H1 (cell line): Measurements from ENCODE around the gene TMEM131L. TPM values are rescaled to one million over a fixed set of nuclear protein-coding genes. Genes with fewer than 3 reads are reported as not detected.

Source experiments
- CBX8 ChIP-seq: fragments of 300-800, 300-1000 bp; sonication (generic); IDR thresholded peaks from 2 replicates; pipeline ENCODE4 v1.7.1; 2016; ENCODE audit warnings: low read depth, low read length, borderline replicate concordance
- CHD7 ChIP-seq: fragments of 300-600 bp; sonication (generic); IDR thresholded peaks from 2 replicates; pipeline ENCODE4 v1.7.1; 2012; ENCODE audit warnings: low read length, moderate library complexity, mild to moderate bottlenecking, inconsistent platforms; ENCODE audit not compliant: insufficient replicate concordance
- EP300 ChIP-seq, 2 experiments: IDR thresholded peaks; 1 replicate in 1 of 2; 2 replicates in 1 of 2; pipeline ENCODE4 v1.6.1; 2011 to 2012; ENCODE audit warnings: low read depth in 2 of 2, low read length in 2 of 2, mild to moderate bottlenecking in 2 of 2, borderline replicate concordance in 1 of 2, inconsistent platforms in 1 of 2, moderate library complexity in 1 of 2
- JUND ChIP-seq: IDR thresholded peaks from 2 replicates; pipeline ENCODE4 v1.6.1; 2011; ENCODE audit warnings: mild to moderate bottlenecking, improper control_type of control experiment, low read length
- KDM1A ChIP-seq: fragments of 200-600, 300-600 bp; sonication (generic); IDR thresholded peaks from 2 replicates; pipeline ENCODE4 v1.7.1; 2016; ENCODE audit warnings: mild to moderate bottlenecking, low read length, borderline replicate concordance
- KDM5A ChIP-seq: fragments of 200-600 bp; IDR thresholded peaks from 2 replicates; pipeline ENCODE4 v1.7.1; 2012; ENCODE audit warnings: mild to moderate bottlenecking, low read length, inconsistent platforms, mixed read lengths
- MAFK ChIP-seq: IDR thresholded peaks from 2 replicates; pipeline ENCODE4 v1.6.1; 2012; ENCODE audit warnings: low read depth, mild to moderate bottlenecking, improper control_type of control experiment, low read length
- NANOG ChIP-seq: IDR thresholded peaks from 2 replicates; pipeline ENCODE4 v1.6.1; 2011; ENCODE audit warnings: low read length, low read depth, mild to moderate bottlenecking, inconsistent platforms; ENCODE audit not compliant: insufficient read depth, poor library complexity, severe bottlenecking
- POLR2A ChIP-seq, 2 experiments: IDR thresholded peaks; 1 replicate in 1 of 2; 2 replicates in 1 of 2; pipeline ENCODE4 v1.6.1; 2011; ENCODE audit warnings: low read depth in 2 of 2, low read length in 2 of 2, mild to moderate bottlenecking in 2 of 2; ENCODE audit errors: control extremely low read depth in 1 of 2
- RNF2 ChIP-seq: fragments of 200-900, 300-1000 bp; sonication (generic); IDR thresholded peaks from 2 replicates; pipeline ENCODE4 v1.7.1; 2016; ENCODE audit warnings: borderline replicate concordance, low read depth, mild to moderate bottlenecking, antibody characterized with exemption, low read length; ENCODE audit not compliant: poor library complexity, severe bottlenecking; ENCODE audit errors: missing control alignments
- TEAD4 ChIP-seq: IDR thresholded peaks from 2 replicates; pipeline ENCODE4 v1.6.1; 2012; ENCODE audit warnings: low read depth, low read length, inconsistent platforms, mixed read lengths
- ZNF274 ChIP-seq: IDR thresholded peaks from 2 replicates; pipeline ENCODE4 v1.7.0; 2012; ENCODE audit warnings: low read length, borderline replicate concordance; ENCODE audit errors: extremely low read depth
- polyA plus RNA-seq, 7 experiments: library from polyadenylated mRNA; depleted of rRNA in 3 of 7; stranded (reverse) in 5 of 7; unstranded in 2 of 7; fragments of >200 nt in 5 of 7; fragments of 200-250 nt in 2 of 7; gene quantifications; 1 replicate in 5 of 7; 2 replicates in 1 of 7; 4 replicates in 1 of 7; pipeline versions ENCODE4 v1.2.1 to v1.2.3, GENCODE V29; 2011 to 2013; ENCODE audit warnings: missing spikeins in 2 of 7, mixed read lengths in 2 of 7
- total RNA-seq: library from RNA; stranded (reverse); fragmentation: NEBNext Ultra II Directional; extraction: Animal tissue kit (Norgen Biotek cat#: 25700); gene quantifications from 2 replicates; pipeline ENCODE4 v1.2.1, GENCODE V29; 2021

The TMEM131L gene
- total and polyA plus RNA-seq, 2 of the 8 experiments (the other 6 are each of a cell fraction or from before 2014, with no cell fraction given): 14.3 to 26.1 TPM

- TF ChIP-seq CHD7 (no peak), TEAD4 (no peak), ZNF274 (no peak), EP300 (IDR thresholded peaks at IDR 0.05; ENCODE audit: borderline replicate concordance in 1 of 2, low read depth in 2 of 2, low read length in 2 of 2) (no peak), POLR2A (IDR thresholded peaks at IDR 0.05; ENCODE audit: control extremely low read depth in 1 of 2, low read depth in 2 of 2, low read length in 2 of 2) (no peak), KDM5A (no peak), CBX8 (no peak), NANOG (no peak), RNF2 (no peak), KDM1A (no peak), JUND (no peak), MAFK (no peak)
These were observed 125.3 kb downstream of the TMEM131L start (continued) for GRCh38 chr4:153591441-153591840.
